Liver (tissue), 9 donors: Measurements from ENCODE around the gene ALAS1. TPM values are rescaled to one million over a fixed set of nuclear protein-coding genes. Genes with fewer than 3 reads are reported as not detected.

Experiments
- DNase-seq: peaks from one replicate; pipeline ENCODE4 v3.0.0-alpha.2; 2017; ENCODE audit warnings: low spot score
- H3K27ac ChIP-seq, 2 donors: one replicate each; pipeline ENCODE4 v1.7.0; 2013; ENCODE audit warnings: inconsistent platforms in 2 of 2, low read length in 2 of 2, control low read depth in 1 of 2, low read depth in 1 of 2, mild to moderate bottlenecking in 1 of 2
- H3K27me3 ChIP-seq, 4 donors: one replicate each; pipeline versions ENCODE4 v1.6.1 to v1.7.0; 2013; ENCODE audit warnings: low read length in 3 of 4, inconsistent platforms in 1 of 4, mild to moderate bottlenecking in 1 of 4, moderate library complexity in 1 of 4; ENCODE audit not compliant: control insufficient read depth in 4 of 4, insufficient read depth in 4 of 4
- H3K36me3 ChIP-seq, 4 donors: one replicate each; pipeline versions ENCODE4 v1.6.1 to v1.7.0; 2013; ENCODE audit warnings: low read length in 3 of 4, mild to moderate bottlenecking in 3 of 4, low read depth in 1 of 4, moderate library complexity in 1 of 4; ENCODE audit not compliant: control insufficient read depth in 4 of 4, insufficient read depth in 3 of 4
- H3K4me1 ChIP-seq, 4 donors: one replicate each; pipeline versions ENCODE4 v1.6.1 to v1.7.0; 2013; ENCODE audit warnings: low read length in 3 of 4, mild to moderate bottlenecking in 3 of 4, moderate library complexity in 1 of 4; ENCODE audit not compliant: control insufficient read depth in 4 of 4, insufficient read depth in 4 of 4
- H3K4me3 ChIP-seq, 3 donors: one replicate each; pipeline versions ENCODE4 v1.6.1 to v1.7.0; 2013; ENCODE audit warnings: low read length in 3 of 3, control low read depth in 1 of 3, low read depth in 1 of 3, mild to moderate bottlenecking in 1 of 3
- H3K9ac ChIP-seq, 2 donors: one replicate each; pipeline ENCODE4 v1.7.0; 2013; ENCODE audit warnings: low read length in 2 of 2, mild to moderate bottlenecking in 2 of 2, moderate library complexity in 2 of 2, control low read depth in 1 of 2, low read depth in 1 of 2
- H3K9me3 ChIP-seq, 4 donors: one replicate each; pipeline versions ENCODE4 v1.6.1 to v1.7.0; 2013; ENCODE audit warnings: low read length in 3 of 4; ENCODE audit not compliant: control insufficient read depth in 4 of 4
- ATF3 ChIP-seq: IDR thresholded peaks from 2 replicates; pipeline ENCODE4 v1.6.1; 2016; ENCODE audit warnings: antibody characterized with exemption
- CTCF ChIP-seq: fragments of 150-350 bp; IDR thresholded peaks from 2 replicates; pipeline ENCODE4 v1.5.1; 2017; ENCODE audit warnings: improper control_type of control experiment, low read depth, low read length; ENCODE audit not compliant: missing input control
- FOXA1 ChIP-seq: IDR thresholded peaks from 2 replicates; pipeline ENCODE4 v1.6.1; 2016; ENCODE audit warnings: antibody characterized with exemption
- HNF4A ChIP-seq, 2 donors: conservative IDR thresholded peaks; 2 replicates each; pipeline ENCODE4 v1.6.1; 2016; ENCODE audit warnings: antibody characterized with exemption in 2 of 2, mild to moderate bottlenecking in 2 of 2
- JUND ChIP-seq, 2 donors: IDR thresholded peaks; 2 replicates each; pipeline ENCODE4 v1.6.1; 2016; ENCODE audit warnings: antibody characterized with exemption in 2 of 2
- MAX ChIP-seq: IDR thresholded peaks from 2 replicates; pipeline ENCODE4 v1.6.1; 2016; ENCODE audit warnings: antibody characterized with exemption
- NR2F2 ChIP-seq: IDR thresholded peaks from 2 replicates; pipeline ENCODE4 v1.6.1; 2016; ENCODE audit warnings: antibody characterized with exemption
- RAD21 ChIP-seq, 2 donors: IDR thresholded peaks; 2 replicates each; pipeline ENCODE4 v1.6.1; 2016; ENCODE audit warnings: antibody characterized with exemption in 2 of 2, mild to moderate bottlenecking in 2 of 2
- REST ChIP-seq: IDR thresholded peaks from 2 replicates; pipeline ENCODE4 v1.6.1; 2016; ENCODE audit warnings: antibody characterized with exemption, mild to moderate bottlenecking
- RXRA ChIP-seq, 2 donors: IDR thresholded peaks; 2 replicates each; pipeline ENCODE4 v1.6.1; 2017 to 2018; ENCODE audit warnings: antibody characterized with exemption in 2 of 2, mild to moderate bottlenecking in 1 of 2
- YY1 ChIP-seq: IDR thresholded peaks from 2 replicates; pipeline ENCODE4 v1.6.1; 2016; ENCODE audit warnings: antibody characterized with exemption, mild to moderate bottlenecking
- WGBS: extraction: QIAGEN DNeasy Blood & Tissue Kit; methylation state at CpG from one replicate; pipeline ENCODE4 v1.1.7; 2013; 5-methylcytosine and 5-hydroxymethylcytosine counted together
- polyA plus RNA-seq, 2 donors: library from polyadenylated mRNA; stranded (reverse) in 1 of 2; unstranded in 1 of 2; fragments of 200-250 nt in 1 of 2; fragments of >200 nt in 1 of 2; fragmentation: Nextera tagmentation in 1 of 2; extraction: Ambion mirVana in 1 of 2; gene quantifications; one replicate each; pipeline versions ENCODE4 v1.2.1 to v1.2.3, GENCODE V29; 2013 to 2015
- total RNA-seq, 2 donors: library from RNA; depleted of rRNA; stranded (reverse); fragments of >200 nt; gene quantifications; one replicate each; pipeline ENCODE4 v1.2.3, GENCODE V29; 2014
- donor health status: healthy.
- donor health status: healthy.
- donor health status: healthy.
- donor health status: healthy.
- donor health status: healthy.

The ALAS1 gene
- total and polyA plus RNA-seq, 4 donors, result 32.3 to 421 (median 137) TPM

- Histone ChIP-seq H3K27me3 (no peaks in the 10 kb centered on the region), H3K4me3 (no peak overlapping the region), H3K4me1 (peaks cover 11 to 43% (median 33%) of the 10 kb centered on the region in 4 donors), H3K36me3 (peaks cover 4 to 35% (median 12%) of the 10 kb centered on the region in 4 donors), H3K9me3 (no peaks in the 10 kb centered on the region), H3K27ac (no peak overlapping the region), H3K9ac (no peak overlapping the region)
- DNase-seq, result no peak
- TF ChIP-seq NR2F2 (no peak), FOXA1 (no peak), MAX (no peak), CTCF (no peak), ATF3 (no peak), JUND (IDR thresholded peaks at IDR 0.05) (no peak), HNF4A (conservative IDR thresholded peaks at IDR 0.05) (no peak), RAD21 (IDR thresholded peaks at IDR 0.05) (no peak)
- 91% methylated on average over 16 of the region's 16 CpGs for WGBS
Observed at GRCh38 chr3:52230889-52231499, 33.0 kb downstream of the ALAS1 start.

- no peak overlapping the region for H3K4me3 ChIP-seq
- H3K4me1 ChIP-seq, result peaks cover 13 to 49% (median 38%) of the 10 kb centered on the region in 4 donors
- peak; percentile 93 for DNase-seq
- no peak for TF ChIP-seq JUND (IDR thresholded peaks at IDR 0.05)
- TF ChIP-seq CTCF, result peak; percentile 94
- TF ChIP-seq YY1, result no peak
- TF ChIP-seq ATF3, result no peak
- no peak for TF ChIP-seq MAX
- TF ChIP-seq REST, result no peak
- TF ChIP-seq RXRA (IDR thresholded peaks at IDR 0.05), result no peak
- TF ChIP-seq RAD21 (IDR thresholded peaks at IDR 0.05), result peak; percentile 90 to 98
- H3K9ac ChIP-seq, result no peak overlapping the region
- H3K27me3 ChIP-seq, result no peaks in the 10 kb centered on the region
- WGBS, result 64% methylated on average over 34 of the region's 34 CpGs
- H3K36me3 ChIP-seq, result peaks cover 4 to 35% (median 12%) of the 10 kb centered on the region in 4 donors
- no peaks in the 10 kb centered on the region for H3K9me3 ChIP-seq
- H3K27ac ChIP-seq, result no peak overlapping the region
Observed at GRCh38 chr3:52231502-52232278, 33.7 kb downstream of the ALAS1 start.
